GM18873 (cell line): ENCODE data around the gene TMX2.
"Not testable (repeated sequence)": the region's sequence is repeated elsewhere in the genome, so short reads cannot be mapped to it uniquely, and the experiment has no call there.

Experiments
- ATAC-seq: cut with Tn5 transposase; IDR thresholded peaks from one replicate; pipeline ENCODE4 v1.9.1; 2021; ENCODE audit warnings: mild to moderate bottlenecking, moderate library complexity, moderate number of reproducible peaks; ENCODE audit not compliant: unreplicated experiment, low FRiP score

The TMX2 gene

DNA sequence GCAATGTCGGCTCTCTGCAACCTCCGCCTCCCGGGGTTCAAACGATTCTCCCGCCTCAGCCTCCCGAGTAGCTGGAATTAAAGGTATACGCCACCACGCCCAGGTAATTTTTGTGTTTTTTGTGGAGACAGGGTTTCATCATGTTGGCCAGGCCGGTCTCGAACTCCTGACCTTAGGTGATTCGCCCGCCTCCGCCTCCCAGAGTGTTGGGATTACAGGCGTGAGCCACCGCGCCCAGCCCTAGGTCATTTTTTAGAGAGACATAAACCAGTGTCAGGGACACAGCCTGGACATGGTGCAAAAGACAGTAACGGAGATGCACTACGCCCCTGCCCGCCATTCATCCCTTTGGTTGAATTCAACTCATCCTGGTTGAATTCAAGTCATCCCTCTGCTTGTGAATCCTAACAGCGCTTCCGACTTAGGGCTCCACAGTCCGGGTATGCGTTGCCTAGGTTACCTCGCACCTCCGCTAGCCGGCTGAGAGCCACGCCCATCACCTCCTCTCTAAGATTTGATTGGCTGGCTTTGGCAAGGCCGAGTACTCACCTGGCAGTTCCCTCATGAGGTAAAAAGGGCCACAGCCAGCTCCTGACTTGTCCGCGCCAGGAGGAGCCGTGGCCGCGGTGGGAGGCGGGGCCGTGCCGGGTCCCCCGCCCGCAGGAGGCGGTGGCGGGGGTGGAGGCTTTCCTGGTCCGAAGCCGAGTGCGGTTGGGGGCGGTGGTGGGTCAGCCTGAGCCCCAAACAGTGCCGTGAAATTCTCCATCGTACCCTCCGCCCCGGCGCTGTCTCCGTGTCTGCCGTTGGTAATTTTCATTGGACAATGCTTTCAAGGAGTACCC, 758 bp upstream of the TMX2 start, which contains the start of gene MED19:
Gene MED19 (minus strand): TSS at position 802 of the 842 bp plus-strand sequence. CDS start 36 bp downstream, at position 766.
- peak; percentile 26 for ATAC-seq

DNA sequence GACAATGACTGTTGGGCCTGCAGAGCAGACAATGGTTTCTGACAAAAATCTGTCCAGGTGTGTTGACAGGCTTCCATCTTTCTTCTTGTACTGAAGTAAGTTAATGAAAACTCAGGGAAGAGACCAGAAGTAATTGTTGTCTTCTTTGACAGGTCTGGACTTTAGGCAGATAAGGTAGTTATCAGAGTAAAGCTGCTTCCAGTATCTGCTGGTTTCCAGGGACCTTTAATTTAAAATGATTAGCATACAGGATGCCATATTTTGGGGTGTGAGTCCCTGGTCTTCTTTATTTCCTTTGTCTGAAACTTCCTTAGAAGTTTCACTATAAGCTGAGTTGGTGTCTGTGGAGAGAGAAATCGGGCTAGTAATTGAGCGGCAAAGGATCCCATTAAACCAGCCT, 1.4 kb downstream of the TMX2 start:
- no peak for ATAC-seq

DNA sequence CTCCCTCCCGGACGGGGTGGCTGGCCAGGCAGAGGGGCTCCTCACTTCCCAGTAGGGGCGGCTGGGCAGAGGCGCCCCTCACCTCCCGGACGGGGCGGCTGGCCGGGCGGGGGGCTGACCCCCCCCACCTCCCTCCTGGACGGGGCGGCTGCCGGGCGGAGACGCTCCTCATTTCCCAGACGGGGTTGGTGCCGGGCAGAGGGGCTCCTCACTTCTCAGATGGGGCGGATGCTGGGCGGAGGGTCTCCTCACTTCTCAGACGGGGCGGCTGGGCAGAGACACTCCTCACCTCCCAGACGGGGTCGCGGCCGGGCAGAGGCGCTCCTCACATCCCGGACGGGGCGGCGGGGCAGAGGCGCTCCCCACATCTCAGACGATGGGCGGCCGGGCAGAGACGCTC, 4.3 kb downstream of the TMX2 start:
- ATAC-seq, result not testable (repeated sequence)

DNA sequence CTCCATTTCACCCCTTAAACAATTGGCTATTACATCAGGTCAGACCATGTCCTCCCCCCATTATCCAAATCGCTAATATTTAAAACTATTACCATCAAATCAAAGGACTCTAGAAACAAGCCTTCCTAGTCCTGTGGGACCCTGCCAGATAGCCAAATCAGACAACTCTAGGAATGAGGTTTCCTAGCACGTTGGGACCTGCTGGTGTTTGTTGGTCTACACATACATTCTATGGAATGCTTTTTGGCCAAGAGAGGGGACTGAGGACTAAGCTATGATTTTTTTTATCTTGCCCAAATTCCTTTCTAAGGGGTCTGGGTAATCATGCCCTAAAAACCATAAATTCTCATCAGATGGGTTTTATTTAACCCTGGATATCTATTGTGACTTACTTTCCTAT, 14.8 kb downstream of the TMX2 start:
- ATAC-seq, result no peak

DNA sequence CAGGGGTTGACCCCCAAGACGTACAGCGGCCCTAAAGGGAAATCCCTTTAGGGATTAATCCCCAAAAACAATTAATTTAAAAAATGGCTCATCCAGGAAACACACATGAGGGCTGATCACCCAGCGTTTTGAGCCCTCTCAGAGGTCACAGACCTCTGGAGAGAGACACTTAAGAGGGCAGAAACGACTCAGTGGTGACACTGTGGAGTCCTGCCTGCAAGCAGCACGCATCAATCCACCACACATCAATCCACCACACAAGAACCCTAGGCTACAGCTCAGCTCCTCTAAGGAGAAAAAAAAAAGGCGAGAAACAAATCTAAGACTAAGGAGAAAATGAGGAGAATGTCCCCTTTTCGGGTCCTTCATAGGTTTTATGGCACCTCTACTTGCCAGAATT, 16.4 kb downstream of the TMX2 start:
- ATAC-seq, result no peak

DNA sequence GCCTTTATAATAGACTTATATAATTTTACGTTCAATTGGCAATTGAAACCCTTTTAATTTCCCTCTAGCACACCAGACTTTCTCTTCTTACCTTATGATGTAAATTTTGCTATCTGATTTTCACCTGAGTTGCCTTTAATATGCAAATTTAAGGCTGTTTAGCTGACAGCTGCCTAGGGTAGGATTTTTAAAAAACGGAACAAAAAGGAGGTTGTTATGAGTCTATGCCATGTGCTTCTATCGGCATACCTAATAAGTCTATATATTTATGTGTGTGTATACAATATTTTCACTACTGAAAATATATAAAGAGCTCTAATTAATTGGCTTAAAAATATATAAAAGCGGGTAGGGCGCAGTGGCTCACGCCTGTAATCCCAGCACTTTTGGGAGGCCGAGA, 17.1 kb downstream of the TMX2 start:
- ATAC-seq, result no peak

DNA sequence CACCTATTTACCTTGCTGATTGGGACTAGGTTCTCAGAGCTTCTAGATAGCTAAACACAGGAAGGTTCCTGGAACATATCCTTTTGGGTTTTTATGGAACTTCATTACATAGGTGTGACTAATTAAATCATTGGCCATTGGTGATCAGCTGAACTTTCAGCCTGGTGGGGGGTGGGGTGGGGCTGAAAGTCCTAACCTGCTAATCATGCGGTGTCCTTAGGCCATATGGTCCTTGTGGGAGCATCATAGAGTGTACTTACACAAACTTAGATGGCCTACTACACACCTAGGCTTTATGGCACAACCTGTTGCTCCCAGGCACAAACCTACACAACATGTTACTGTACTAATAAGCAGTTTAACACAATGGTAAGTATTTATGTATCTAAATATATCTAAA, 20.3 kb downstream of the TMX2 start:
- ATAC-seq, result no peak

DNA sequence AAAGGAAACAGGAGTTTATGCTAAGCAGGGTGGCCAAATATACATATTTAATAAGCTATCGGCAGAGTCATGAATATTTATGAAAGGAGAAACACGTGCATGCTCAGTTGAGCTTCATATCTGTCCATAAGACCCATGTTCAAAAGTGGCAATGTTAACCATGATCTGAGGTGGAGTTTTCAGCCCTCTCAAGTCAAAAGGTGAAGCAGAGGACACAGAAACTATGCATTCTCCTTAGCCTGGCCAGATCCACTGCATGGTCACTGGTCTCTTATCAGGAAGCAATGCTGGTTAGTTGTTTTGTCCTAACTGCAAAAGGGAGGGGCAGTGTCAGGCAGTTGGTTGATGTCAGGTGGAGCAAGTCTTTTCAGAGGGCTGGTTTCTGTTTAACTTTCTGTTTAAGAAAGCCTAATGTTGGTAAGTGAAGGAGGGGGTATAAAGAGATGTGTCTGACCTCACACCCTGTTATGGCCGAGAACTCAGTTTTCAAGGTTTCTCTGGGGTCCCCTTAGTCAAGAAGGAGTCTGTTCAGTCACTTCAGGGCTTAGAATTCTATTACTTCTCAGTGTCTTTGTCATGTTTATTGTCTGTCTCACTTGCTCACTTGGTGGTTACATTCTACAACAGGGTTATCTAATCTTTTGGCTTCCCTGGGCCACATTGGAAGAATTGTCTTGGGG, 23.4 kb downstream of the TMX2 start:
- no peak for ATAC-seq

DNA sequence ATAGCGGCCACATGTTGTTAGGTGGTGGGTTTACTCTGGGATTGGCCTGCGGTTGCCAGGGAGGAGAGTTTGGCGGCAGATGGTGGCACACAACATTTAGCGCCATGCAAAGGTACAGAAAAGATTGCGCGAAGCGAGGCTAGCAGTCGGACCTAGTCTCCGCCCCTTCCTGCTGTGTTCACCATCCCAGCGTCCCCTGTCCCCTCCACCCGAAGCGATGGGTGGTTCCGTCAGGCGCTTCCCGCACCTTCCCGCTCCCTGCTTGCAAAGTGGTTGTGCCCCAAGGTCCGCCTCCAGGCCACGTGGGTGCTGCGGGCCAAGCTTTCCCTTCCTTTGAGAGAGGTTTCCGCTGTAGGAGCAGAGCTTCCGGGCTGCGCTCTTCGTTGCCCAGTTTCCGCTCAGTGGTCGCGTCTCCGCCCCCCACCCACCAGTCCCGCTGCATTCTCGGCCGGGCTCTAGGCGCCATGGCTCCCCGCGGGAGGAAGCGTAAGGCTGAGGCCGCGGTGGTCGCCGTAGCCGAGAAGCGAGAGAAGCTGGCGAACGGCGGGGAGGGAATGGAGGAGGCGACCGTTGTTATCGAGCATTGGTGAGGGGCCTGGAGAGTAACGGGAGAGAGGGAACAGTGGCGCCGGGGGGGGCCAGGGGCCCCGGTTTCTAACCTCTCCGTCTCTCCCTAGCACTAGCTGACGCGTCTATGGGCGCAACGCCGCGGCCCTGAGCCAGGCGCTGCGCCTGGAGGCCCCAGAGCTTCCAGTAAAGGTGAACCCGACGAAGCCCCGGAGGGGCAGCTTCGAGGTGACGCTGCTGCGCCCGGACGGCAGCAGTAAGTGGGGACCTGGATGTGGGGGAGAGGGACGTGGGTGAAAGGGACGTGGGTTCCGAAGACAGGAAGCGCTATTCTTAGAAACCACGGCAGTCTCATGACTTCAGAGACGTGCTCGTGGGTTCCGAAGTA, 29.0 kb downstream of the TMX2 start, which contains the start of gene SELENOH:
Gene SELENOH (plus strand): TSS at position 360 of the 955 bp plus-strand sequence. CDS start 105 bp downstream, at position 465.
- ATAC-seq, result peak; percentile 87

DNA sequence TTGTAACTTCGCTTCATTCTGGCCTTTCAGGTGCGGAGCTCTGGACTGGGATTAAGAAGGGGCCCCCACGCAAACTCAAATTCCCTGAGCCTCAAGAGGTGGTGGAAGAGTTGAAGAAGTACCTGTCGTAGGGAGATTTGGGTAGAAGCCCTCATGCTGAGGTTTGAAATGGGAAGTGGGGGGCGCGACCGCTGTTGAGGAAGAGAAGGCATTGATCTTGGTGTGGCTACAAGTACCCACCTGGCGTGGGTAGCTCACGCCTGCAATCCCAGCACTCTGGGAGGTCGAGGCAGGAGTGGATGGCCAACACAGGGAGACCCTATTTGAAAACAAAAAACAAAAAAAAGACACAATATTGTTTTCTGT, 29.7 kb downstream of the TMX2 start:
- ATAC-seq, result no peak

DNA sequence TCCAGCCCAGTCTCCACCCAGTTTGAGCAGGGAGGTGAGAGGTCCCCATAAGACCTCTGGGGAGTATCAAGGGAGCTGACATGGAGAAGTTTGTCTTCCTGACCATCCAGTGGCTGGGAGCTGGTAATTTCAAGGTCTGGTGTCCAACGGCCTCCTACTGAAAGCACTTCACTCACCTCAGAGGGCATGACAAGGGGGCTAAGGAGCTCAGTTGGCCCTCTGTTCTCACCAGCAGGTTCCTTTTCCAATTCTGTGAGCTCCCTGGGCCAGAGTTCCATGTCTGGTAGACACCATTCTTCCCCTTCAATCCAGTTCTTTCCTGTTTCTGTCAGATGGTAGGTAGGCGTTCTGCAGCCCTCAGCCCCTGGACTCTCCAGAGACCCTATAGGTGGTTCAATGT, 32.0 kb downstream of the TMX2 start:
- ATAC-seq, result no peak

DNA sequence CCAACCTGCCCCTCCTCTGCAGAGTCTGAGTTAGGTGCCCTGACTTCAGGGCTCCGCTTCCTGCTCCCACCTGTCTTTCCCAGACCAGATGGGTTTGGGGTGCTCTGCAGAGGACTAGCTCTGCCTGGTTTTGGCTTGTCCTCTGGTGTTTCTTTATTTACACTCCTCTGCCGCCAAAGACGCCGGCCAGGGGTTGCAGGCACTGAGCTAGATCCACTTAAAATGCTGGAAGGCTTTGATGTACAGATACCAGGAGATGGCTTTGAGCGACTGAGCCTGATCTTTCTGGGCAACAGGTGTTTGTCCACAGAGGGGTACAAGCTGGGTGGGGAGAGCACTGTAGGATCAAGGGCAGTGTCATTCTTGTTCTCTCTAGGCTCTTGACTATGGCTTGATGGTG, 32.8 kb downstream of the TMX2 start:
- no peak for ATAC-seq

DNA sequence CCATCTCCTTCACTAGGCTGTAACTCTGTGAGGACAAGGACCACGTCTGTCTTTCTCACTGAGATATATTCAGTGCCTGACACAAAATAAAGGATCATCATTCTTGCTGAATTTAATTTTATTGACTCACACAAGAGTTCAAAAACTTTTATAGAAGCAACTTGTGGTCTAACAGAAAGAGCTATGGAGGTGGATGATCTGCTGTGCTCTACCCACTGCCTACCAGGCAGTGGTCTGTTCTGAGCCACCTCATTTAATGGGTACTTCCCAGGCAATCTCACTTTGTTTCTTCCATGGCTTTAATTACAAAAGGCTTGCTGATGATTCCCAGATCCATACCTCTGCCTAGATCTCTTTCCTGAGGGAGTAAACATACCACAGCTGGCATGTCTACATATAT, 34.5 kb downstream of the TMX2 start:
- no peak for ATAC-seq

DNA sequence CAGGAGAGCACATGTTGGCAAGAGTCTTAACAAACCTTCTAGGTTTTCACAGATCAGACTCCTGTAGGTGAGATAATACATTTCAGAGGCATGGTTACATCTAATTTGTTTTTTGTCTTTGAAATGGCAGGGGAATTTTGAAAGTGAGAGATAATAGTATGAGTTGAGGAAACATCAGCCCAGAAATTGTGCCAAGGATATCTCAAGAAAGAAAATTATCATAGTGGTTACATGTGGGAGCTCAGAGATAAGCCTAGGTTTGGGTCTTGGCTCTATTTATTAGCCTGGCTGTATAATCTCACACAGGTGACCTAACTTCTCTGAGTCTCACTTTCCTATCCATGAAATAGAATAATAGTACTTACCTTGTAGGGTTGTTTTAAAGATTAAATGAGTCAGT, 38.8 kb downstream of the TMX2 start:
- ATAC-seq, result no peak

DNA sequence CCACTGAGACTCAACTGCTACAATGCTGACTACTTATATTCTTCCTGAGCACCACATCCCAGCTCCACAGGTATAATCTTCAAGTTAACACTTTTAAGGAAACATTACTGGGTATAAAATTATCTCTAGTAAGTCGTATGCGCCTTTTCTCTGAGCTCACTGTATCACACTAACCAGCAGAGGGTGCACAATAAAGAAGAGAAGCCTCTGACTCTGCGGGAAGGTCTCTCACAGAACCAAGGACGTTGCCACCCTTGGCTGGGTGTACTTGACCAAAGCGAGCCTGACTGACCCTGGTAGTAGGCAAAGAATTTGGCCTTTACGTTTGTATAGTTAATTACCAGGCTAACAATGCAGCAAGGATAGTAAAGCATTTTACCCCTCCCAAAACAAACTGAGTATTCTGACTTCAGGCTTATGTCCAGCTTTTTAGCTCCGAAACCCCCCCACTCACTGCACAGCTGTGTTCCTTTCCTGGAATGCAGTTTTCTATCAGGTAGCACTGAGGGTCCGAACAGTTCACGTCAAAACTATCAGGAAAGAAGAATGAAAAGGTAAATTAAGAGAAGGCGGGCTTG, 39.4 kb downstream of the TMX2 start, which contains the start of gene BTBD18:
Gene BTBD18 (minus strand): TSS at position 144 of the 578 bp plus-strand sequence. CDS start 631 bp downstream, outside the sequence.
- ATAC-seq, result no peak

DNA sequence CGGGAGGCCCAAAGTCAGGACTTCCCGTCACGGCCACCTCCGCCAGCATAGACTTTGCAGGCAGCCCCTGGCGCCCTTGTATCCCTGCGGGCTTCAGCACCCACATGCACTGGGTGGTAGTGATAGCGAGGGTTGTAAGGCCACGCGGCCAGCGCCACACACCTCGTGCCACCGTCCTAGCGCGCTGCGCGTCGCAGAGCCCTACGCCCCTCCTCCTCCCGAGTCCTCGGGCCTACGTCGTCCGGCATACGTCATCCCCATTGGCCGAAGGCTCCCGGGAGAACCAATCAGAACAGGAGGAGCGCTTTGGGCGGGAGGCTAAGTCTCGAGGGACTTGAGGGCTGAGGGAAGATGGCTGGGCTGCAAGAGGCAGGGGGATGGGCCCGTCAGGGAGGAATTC, 40.6 kb downstream of the TMX2 start:
- ATAC-seq, result no peak

DNA sequence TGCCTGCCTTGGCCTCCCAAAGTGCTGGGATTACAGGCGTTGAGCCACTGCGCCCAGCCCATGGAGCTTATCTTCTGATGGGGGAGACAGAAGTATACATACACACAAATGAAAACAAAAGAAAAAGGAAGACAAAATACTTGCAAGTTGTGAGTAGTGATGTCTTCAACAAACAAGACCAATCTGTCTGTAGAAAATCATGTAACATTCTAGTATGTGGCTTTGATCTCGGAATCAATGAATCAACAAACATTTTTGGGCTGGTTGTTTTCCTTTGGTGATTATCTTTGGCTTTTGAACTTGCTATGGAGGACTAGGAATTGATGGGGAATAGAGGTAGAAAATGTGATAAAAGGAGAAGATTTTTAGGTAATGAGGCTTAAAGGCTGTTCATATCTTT, 45.8 kb downstream of the TMX2 start:
- no peak for ATAC-seq

DNA sequence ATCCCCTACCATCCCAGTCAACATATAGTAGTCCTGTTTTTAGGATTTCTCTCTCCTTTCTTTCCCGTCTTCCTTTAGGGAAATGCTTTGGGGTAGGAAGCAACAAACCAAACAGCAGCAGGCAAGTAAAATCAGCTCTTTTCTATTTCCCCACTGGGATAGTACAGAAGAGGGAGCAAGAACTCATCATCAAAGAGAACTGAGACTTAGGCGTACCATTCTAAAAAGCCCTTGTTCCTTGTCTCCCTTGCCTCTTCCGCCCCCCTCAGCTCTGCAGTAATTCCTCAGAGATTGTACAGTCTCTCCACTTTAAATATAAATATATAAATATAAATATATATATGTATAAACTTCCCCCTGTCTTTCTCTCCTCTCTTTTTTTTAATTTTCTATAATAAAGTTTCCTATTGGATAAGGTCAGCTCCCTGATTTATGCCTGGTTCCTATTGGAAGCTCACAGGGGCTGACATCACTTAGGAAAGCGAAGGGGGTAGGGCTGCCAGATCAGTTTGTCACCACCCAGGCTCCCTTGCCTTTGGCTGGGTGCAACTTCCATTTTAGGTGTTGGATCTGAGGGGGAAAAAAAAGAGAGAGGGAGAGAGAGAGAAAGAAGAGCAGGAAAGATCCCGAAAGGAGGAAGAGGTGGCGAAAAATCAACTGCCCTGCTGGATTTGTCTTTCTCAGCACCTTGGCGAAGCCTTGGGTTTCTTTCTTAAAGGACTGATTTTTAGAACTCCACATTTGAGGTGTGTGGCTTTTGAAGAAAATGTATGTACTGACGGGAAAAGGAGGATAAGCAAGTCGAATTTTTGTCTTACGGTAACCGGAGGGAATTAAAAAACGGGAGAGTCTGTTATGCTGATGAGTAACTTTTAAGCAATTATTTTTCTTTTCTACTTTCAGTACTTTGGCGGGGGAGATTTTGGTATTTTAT, 49.2 kb downstream of the TMX2 start, which contains the start of gene CTNND1:
Gene CTNND1 (plus strand): TSS at position 502 of the 934 bp plus-strand sequence. CDS start 29,677 bp downstream, outside the sequence.
- peak; percentile 86 for ATAC-seq
